ENCODE results near the gene PLA2G7. TPM values are rescaled to one million over a fixed set of nuclear protein-coding genes. Genes with fewer than 3 reads are reported as not detected.

PLA2G7 gene
- total RNA-seq, 1 experiment from 2014 or later = 0.41 TPM

DNA sequence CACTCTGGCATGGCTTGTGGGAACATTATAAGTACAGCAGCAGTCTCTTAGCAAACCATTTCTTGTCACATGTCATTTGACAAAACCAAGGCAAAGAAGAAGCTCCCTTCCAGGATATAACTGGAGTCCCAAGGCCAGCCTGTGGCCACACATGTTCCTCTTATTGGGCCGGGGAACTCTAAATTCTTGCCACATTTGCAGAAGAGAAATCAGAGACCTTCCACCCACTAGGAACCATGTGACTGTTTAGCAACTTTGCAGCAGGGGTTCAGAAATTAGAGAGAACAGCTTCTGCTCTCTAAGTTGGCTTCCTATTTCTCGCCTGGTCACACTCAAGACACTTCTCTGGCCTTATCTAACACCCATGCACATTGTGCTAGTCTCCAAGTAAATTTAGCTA is 37.6 kb upstream of the PLA2G7 start:
- in situ Hi-C loops (cut with HindIII; ENCODE audit: low pct_unique_long_range_greater_than_20kb, low sequenced_read_pairs) = no loop called here
- DNase-seq (ENCODE audit: low read depth, low spot score) = no peak
- no peak for ATAC-seq
- ChIA-PET CTCF (no interaction called here), POLR2A (no interaction called here)
- TF ChIP-seq SIN3A (IDR thresholded peaks at IDR 0.05; ENCODE audit: borderline replicate concordance, insufficient read depth, low read depth, low read length) = no peak
- TF ChIP-seq TCF7L2 (IDR thresholded peaks at IDR 0.05; ENCODE audit: low read depth, low read length) = no peak
- TF ChIP-seq, protein P1, sequence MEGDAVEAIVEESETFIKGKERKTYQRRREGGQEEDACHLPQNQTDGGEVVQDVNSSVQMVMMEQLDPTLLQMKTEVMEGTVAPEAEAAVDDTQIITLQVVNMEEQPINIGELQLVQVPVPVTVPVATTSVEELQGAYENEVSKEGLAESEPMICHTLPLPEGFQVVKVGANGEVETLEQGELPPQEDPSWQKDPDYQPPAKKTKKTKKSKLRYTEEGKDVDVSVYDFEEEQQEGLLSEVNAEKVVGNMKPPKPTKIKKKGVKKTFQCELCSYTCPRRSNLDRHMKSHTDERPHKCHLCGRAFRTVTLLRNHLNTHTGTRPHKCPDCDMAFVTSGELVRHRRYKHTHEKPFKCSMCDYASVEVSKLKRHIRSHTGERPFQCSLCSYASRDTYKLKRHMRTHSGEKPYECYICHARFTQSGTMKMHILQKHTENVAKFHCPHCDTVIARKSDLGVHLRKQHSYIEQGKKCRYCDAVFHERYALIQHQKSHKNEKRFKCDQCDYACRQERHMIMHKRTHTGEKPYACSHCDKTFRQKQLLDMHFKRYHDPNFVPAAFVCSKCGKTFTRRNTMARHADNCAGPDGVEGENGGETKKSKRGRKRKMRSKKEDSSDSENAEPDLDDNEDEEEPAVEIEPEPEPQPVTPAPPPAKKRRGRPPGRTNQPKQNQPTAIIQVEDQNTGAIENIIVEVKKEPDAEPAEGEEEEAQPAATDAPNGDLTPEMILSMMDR (IDR thresholded peaks at IDR 0.05) = no peak
- TF ChIP-seq, protein P2, sequence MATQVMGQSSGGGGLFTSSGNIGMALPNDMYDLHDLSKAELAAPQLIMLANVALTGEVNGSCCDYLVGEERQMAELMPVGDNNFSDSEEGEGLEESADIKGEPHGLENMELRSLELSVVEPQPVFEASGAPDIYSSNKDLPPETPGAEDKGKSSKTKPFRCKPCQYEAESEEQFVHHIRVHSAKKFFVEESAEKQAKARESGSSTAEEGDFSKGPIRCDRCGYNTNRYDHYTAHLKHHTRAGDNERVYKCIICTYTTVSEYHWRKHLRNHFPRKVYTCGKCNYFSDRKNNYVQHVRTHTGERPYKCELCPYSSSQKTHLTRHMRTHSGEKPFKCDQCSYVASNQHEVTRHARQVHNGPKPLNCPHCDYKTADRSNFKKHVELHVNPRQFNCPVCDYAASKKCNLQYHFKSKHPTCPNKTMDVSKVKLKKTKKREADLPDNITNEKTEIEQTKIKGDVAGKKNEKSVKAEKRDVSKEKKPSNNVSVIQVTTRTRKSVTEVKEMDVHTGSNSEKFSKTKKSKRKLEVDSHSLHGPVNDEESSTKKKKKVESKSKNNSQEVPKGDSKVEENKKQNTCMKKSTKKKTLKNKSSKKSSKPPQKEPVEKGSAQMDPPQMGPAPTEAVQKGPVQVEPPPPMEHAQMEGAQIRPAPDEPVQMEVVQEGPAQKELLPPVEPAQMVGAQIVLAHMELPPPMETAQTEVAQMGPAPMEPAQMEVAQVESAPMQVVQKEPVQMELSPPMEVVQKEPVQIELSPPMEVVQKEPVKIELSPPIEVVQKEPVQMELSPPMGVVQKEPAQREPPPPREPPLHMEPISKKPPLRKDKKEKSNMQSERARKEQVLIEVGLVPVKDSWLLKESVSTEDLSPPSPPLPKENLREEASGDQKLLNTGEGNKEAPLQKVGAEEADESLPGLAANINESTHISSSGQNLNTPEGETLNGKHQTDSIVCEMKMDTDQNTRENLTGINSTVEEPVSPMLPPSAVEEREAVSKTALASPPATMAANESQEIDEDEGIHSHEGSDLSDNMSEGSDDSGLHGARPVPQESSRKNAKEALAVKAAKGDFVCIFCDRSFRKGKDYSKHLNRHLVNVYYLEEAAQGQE (IDR thresholded peaks at IDR 0.05; ENCODE audit: insufficient read depth in 1 of 2, low read depth in 2 of 2, low read length in 1 of 2) = no peak
- TF ChIP-seq POLR2AphosphoS5 (IDR thresholded peaks at IDR 0.05; ENCODE audit: low read depth, low read length) = no peak
- BruUV-seq (replicated peaks) = no TSS peak
- no peak overlapping the region for H3K4me3 ChIP-seq (ENCODE audit: low read depth in 2 of 2, low read length in 2 of 2)
- H3K27me3 ChIP-seq (ENCODE audit: control insufficient read depth, insufficient read depth, low read length) = no peaks in the 10 kb centered on the region
- no peaks in the 10 kb centered on the region for H3K9me3 ChIP-seq (ENCODE audit: control insufficient read depth, insufficient read depth, low read depth, low read length)
- intact Hi-C loops (cut with micrococcal nuclease; ENCODE audit: unreplicated experiment) = no loop called here
- H3K4me1 ChIP-seq (ENCODE audit: control insufficient read depth, insufficient read depth, low read length) = no peaks in the 10 kb centered on the region
- no peak overlapping the region for H3K27ac ChIP-seq (ENCODE audit: low read length)
- H3K36me3 ChIP-seq (ENCODE audit: control insufficient read depth, insufficient read depth, low read length) = no peaks in the 10 kb centered on the region

DNA sequence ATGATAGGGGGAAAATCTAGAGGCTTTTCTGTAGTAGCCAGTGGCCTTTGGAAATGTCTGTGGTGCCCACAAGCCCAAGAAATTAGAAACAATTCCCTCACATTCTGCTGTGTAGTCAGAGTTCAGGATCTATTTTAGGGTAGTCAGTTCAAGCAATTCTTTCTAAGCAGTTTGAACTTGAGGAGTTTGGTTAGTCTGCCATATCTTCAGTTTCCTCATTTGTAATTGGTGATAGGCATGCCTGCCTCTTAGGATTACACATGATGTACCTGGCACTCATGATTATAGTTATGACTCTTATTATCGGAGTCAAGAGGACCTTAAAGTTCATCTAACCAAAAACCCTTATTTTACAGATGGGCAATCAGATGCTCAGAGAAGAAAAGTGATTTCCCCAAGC is 36.8 kb upstream of the PLA2G7 start:
- TF ChIP-seq, protein P2 (IDR thresholded peaks at IDR 0.05; ENCODE audit: insufficient read depth in 1 of 2, low read depth in 2 of 2, low read length in 1 of 2) = no peak
- TF ChIP-seq POLR2AphosphoS5 (IDR thresholded peaks at IDR 0.05; ENCODE audit: low read depth, low read length) (no peak), SIN3A (IDR thresholded peaks at IDR 0.05; ENCODE audit: borderline replicate concordance, insufficient read depth, low read depth, low read length) (no peak)
- no TSS peak for BruUV-seq (replicated peaks)
- no peaks in the 10 kb centered on the region for H3K27me3 ChIP-seq (ENCODE audit: control insufficient read depth, insufficient read depth, low read length)
- DNase-seq (ENCODE audit: low read depth, low spot score) (no peak), ATAC-seq (no peak)
- H3K4me1 ChIP-seq (ENCODE audit: control insufficient read depth, insufficient read depth, low read length) = no peaks in the 10 kb centered on the region
- in situ Hi-C loops (cut with HindIII; ENCODE audit: low pct_unique_long_range_greater_than_20kb, low sequenced_read_pairs) (no loop called here), intact Hi-C loops (cut with micrococcal nuclease; ENCODE audit: unreplicated experiment) (no loop called here)
- no peak overlapping the region for H3K27ac ChIP-seq (ENCODE audit: low read length)
- no peaks in the 10 kb centered on the region for H3K36me3 ChIP-seq (ENCODE audit: control insufficient read depth, insufficient read depth, low read length)
- no peaks in the 10 kb centered on the region for H3K9me3 ChIP-seq (ENCODE audit: control insufficient read depth, insufficient read depth, low read depth, low read length)
- no peak overlapping the region for H3K4me3 ChIP-seq (ENCODE audit: low read depth in 2 of 2, low read length in 2 of 2)
- CTCF ChIA-PET = no interaction called here
- POLR2A ChIA-PET = no interaction called here

Data from Panc1 (cell line).